T-cell (primary cell): ENCODE measurements around the gene ZCCHC2. TPM values are rescaled to one million over a fixed set of nuclear protein-coding genes. Genes with fewer than 3 reads are reported as not detected.

Source experiments
- ATAC-seq, 4 experiments: fragments of 200-7000 bp in 3 of 4; fragments of 150-1000 bp in 1 of 4; cut with Tn5 transposase; replicated peaks in 1 of 4; 1 replicate in 3 of 4; 2 replicates in 1 of 4; pipeline ENCODE4 v1.10.0; 2021; ENCODE audit warnings: moderate library complexity in 3 of 4, mild to moderate bottlenecking in 2 of 4, moderate number of reproducible peaks in 1 of 4
- CTCF ChIA-PET, 2 donors: fragments of 300-600 bp; sonication (Branson Sonifier 250); formaldehyde crosslinking; loops; one replicate each; lab custom pipeline; 2022; ENCODE audit warnings: antibody characterized with exemption in 2 of 2; lab: Charles Lee
- POLR2A ChIA-PET, 2 donors: fragments of 300-600 bp; sonication (Branson Sonifier 250); formaldehyde crosslinking; loops; one replicate each; lab custom pipeline; 2022; ENCODE audit warnings: antibody characterized with exemption in 2 of 2; lab: Charles Lee
- DNase-seq, 35 experiments: peaks; one replicate each; pipeline versions ENCODE4 v3.0.0 to v3.0.0-alpha.2; 2013 to 2023
- H3K27ac ChIP-seq: one replicate; pipeline ENCODE4 v1.5.1; 2013; ENCODE audit warnings: low read length
- H3K27me3 ChIP-seq, 2 experiments: replicated peaks in 1 of 2; 1 replicate in 1 of 2; 2 replicates in 1 of 2; pipeline versions ENCODE4 v1.6.1 to v1.7.0; 2013; ENCODE audit warnings: low read length in 1 of 2, mixed read lengths in 1 of 2; ENCODE audit not compliant: control insufficient read depth in 2 of 2, insufficient read depth in 2 of 2; ENCODE audit errors: extremely low read depth in 1 of 2
- H3K36me3 ChIP-seq, 2 donors: 1 replicate in 1 of 2; 2 replicates in 1 of 2; pipeline versions ENCODE4 v1.6.1 to v1.7.0; 2013; ENCODE audit warnings: low read length in 1 of 2; ENCODE audit not compliant: control insufficient read depth in 2 of 2, insufficient read depth in 1 of 2; ENCODE audit errors: extremely low read depth in 1 of 2
- H3K4me1 ChIP-seq, 2 experiments: 1 replicate in 1 of 2; 2 replicates in 1 of 2; pipeline versions ENCODE4 v1.6.1 to v1.7.0; 2013; ENCODE audit warnings: low read length in 2 of 2, mixed read lengths in 1 of 2; ENCODE audit not compliant: insufficient read depth in 2 of 2, control insufficient read depth in 1 of 2; ENCODE audit errors: extremely low read depth in 1 of 2
- H3K4me3 ChIP-seq, 2 donors: 1 replicate in 1 of 2; 2 replicates in 1 of 2; pipeline versions ENCODE4 v1.5.1 to v1.7.0; 2013; ENCODE audit warnings: mild to moderate bottlenecking in 2 of 2, low read length in 1 of 2, moderate library complexity in 1 of 2; ENCODE audit not compliant: control insufficient read depth in 1 of 2; ENCODE audit errors: extremely low read depth in 1 of 2
- H3K9me3 ChIP-seq: 2 replicates; pipeline ENCODE4 v1.7.0; 2013
- H3K27ac Mint-ChIP-seq, 2 donors: one replicate each; pipeline ENCODE4 v1.8.0; 2020 to 2021; ENCODE audit warnings: mild to moderate bottlenecking in 2 of 2, mixed read lengths in 2 of 2
- H3K27me3 Mint-ChIP-seq, 2 donors: one replicate each; pipeline ENCODE4 v1.8.0; 2021 to 2022; ENCODE audit warnings: mixed read lengths in 2 of 2
- H3K36me3 Mint-ChIP-seq: one replicate; pipeline ENCODE4 v1.8.0; 2021; ENCODE audit warnings: mixed read lengths
- H3K4me1 Mint-ChIP-seq, 3 donors: one replicate each; pipeline ENCODE4 v1.8.0; 2020 to 2022; ENCODE audit warnings: mixed read lengths in 3 of 3, mild to moderate bottlenecking in 1 of 3
- H3K4me3 Mint-ChIP-seq, 3 donors: one replicate each; pipeline ENCODE4 v1.8.0; 2020 to 2022; ENCODE audit warnings: mild to moderate bottlenecking in 3 of 3, mixed read lengths in 3 of 3, moderate library complexity in 3 of 3
- H3K9me3 Mint-ChIP-seq, 3 donors: one replicate each; pipeline ENCODE4 v1.8.0; 2020 to 2022; ENCODE audit warnings: mixed read lengths in 3 of 3
- WGBS: methylation state at CpG from one replicate; pipeline ENCODE4 v1.1.5; 2013; ENCODE audit warnings: missing lambda C conversion rate; ENCODE audit not compliant: insufficient coverage; 5-methylcytosine and 5-hydroxymethylcytosine counted together
- total RNA-seq, 35 experiments: library from RNA in 6 of 35; stranded (reverse) in 6 of 35; fragments of 120-200 nt in 1 of 35; gene quantifications; one replicate each; pipeline versions ENCODE4 v1.2.1 to v1.2.4 and lab custom pipeline; 2013 to 2026

ZCCHC2 gene
- total RNA-seq, 5 donors from 2014 or later (not counting 1 experiment from before 2014, with no cell fraction given): 46.1 to 88.0 (median 52.2) TPM

- H3K4me3 ChIP-seq: no peak overlapping the region
- H3K27ac ChIP-seq: no peak overlapping the region
- peaks cover 0 to 28% of the 10 kb centered on the region in 2 experiments for H3K27me3 ChIP-seq
- H3K4me1 ChIP-seq: no peaks in the 10 kb centered on the region
- CTCF ChIA-PET: no interaction called here
- ATAC-seq (no peak), DNase-seq (no peak)
- H3K36me3 ChIP-seq: no peaks in the 10 kb centered on the region
- no peaks in the 10 kb centered on the region for H3K9me3 ChIP-seq
- 82% methylated on average over 13 of the region's 13 CpGs for WGBS
- H3K36me3 Mint-ChIP-seq: no peaks in the 10 kb centered on the region
- no peaks in the 10 kb centered on the region for H3K9me3 Mint-ChIP-seq
- no peak overlapping the region for H3K4me3 Mint-ChIP-seq
- POLR2A ChIA-PET: no interaction called here
- H3K27me3 Mint-ChIP-seq: peaks cover 35 to 41% of the 10 kb centered on the region in 2 donors
- H3K27ac Mint-ChIP-seq: no peak overlapping the region
- H3K4me1 Mint-ChIP-seq: no peaks in the 10 kb centered on the region
These were observed 81.2 kb downstream of the ZCCHC2 start for GRCh38 chr18:62603979-62604378.

DNA sequence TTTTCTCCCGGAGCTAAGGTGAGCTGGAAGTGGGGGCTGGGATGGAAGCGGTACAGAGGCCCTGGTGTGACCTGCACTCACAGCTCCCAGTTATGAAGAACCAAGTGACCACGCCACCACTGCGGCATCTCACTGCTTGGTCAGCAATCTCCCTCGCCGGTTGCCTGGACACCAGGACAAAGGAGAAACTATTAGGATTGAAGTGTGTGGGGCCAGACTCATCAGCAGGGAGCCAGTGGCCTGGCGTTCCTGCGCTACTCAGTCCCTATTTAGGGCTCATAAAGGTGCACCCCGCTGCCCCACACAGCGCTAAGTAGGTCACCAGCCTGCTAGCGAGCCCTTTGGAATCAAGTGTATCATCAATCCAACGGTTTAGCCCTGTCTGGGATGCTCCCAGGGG, 82.9 kb downstream of the ZCCHC2 start:
- no peaks in the 10 kb centered on the region for H3K4me1 ChIP-seq
- DNase-seq: no peak
- no peak overlapping the region for H3K27ac Mint-ChIP-seq
- H3K4me3 Mint-ChIP-seq: no peak overlapping the region
- 92% methylated on average over 12 of the region's 12 CpGs for WGBS
- ChIA-PET POLR2A (no interaction called here), CTCF (interaction anchor here (0.6 to 0.7 kb wide), 3 partner anchors 19 to 834 kb away, joined by 3 to 7 read pairs (median 4); no protein-coding TSS in a partner anchor)
- H3K9me3 ChIP-seq: no peaks in the 10 kb centered on the region
- H3K4me1 Mint-ChIP-seq: no peaks in the 10 kb centered on the region
- no peak overlapping the region for H3K4me3 ChIP-seq
- H3K9me3 Mint-ChIP-seq: no peaks in the 10 kb centered on the region
- ATAC-seq: no peak
- peaks cover 24 to 28% of the 10 kb centered on the region in 2 donors for H3K27me3 Mint-ChIP-seq
- no peak overlapping the region for H3K27ac ChIP-seq
- peaks cover 0 to 31% of the 10 kb centered on the region in 2 experiments for H3K27me3 ChIP-seq
- no peaks in the 10 kb centered on the region for H3K36me3 Mint-ChIP-seq
- H3K36me3 ChIP-seq: no peaks in the 10 kb centered on the region

GRCh38 chr18:62606106-62606505, 83.3 kb downstream of the ZCCHC2 start:
- CTCF ChIA-PET: interaction anchor here in 1 of 2 donors (0.6 kb wide), 1 partner anchor 734 kb away, joined by 3 read pairs; no protein-coding TSS in a partner anchor
- WGBS: 92% methylated on average over 2 of the region's 3 CpGs

GRCh38 chr18:62607302-62607701, 84.5 kb downstream of the ZCCHC2 start:
- no peak for ATAC-seq
- H3K4me3 Mint-ChIP-seq: no peak overlapping the region
- Histone ChIP-seq H3K27me3 (peaks cover 0 to 33% of the 10 kb centered on the region in 2 experiments), H3K36me3 (no peaks in the 10 kb centered on the region), H3K27ac (no peak overlapping the region), H3K4me3 (no peak overlapping the region), H3K4me1 (no peaks in the 10 kb centered on the region), H3K9me3 (no peaks in the 10 kb centered on the region)
- H3K27me3 Mint-ChIP-seq: peaks cover 14 to 16% of the 10 kb centered on the region in 2 donors
- POLR2A ChIA-PET: no interaction called here
- no peaks in the 10 kb centered on the region for H3K4me1 Mint-ChIP-seq
- CTCF ChIA-PET: no interaction called here
- WGBS: 93% methylated on average over 6 of the region's 13 CpGs
- no peaks in the 10 kb centered on the region for H3K36me3 Mint-ChIP-seq
- H3K27ac Mint-ChIP-seq: no peak overlapping the region
- no peaks in the 10 kb centered on the region for H3K9me3 Mint-ChIP-seq
- no peak for DNase-seq

More at GRCh38 chr18:62606106-62606505, 83.3 kb downstream of the ZCCHC2 start:
- no peaks in the 10 kb centered on the region for H3K9me3 ChIP-seq
- Mint-ChIP-seq H3K27ac (no peak overlapping the region), H3K27me3 (peaks cover 23 to 27% of the 10 kb centered on the region in 2 donors), H3K4me3 (no peak overlapping the region), H3K9me3 (no peaks in the 10 kb centered on the region), H3K36me3 (no peaks in the 10 kb centered on the region), H3K4me1 (no peaks in the 10 kb centered on the region)
- POLR2A ChIA-PET: no interaction called here
- peaks cover 0 to 32% of the 10 kb centered on the region in 2 experiments for H3K27me3 ChIP-seq
- no peak overlapping the region for H3K27ac ChIP-seq
- H3K4me1 ChIP-seq: no peaks in the 10 kb centered on the region
- no peaks in the 10 kb centered on the region for H3K36me3 ChIP-seq
- H3K4me3 ChIP-seq: no peak overlapping the region
- ATAC-seq (no peak), DNase-seq (no peak)

GRCh38 chr18:62607708-62608428, 85.0 kb downstream of the ZCCHC2 start:
- Mint-ChIP-seq H3K4me3 (no peak overlapping the region), H3K9me3 (no peaks in the 10 kb centered on the region), H3K27ac (no peak overlapping the region), H3K4me1 (no peaks in the 10 kb centered on the region), H3K27me3 (peaks cover 16% of the 10 kb centered on the region in 2 donors), H3K36me3 (no peaks in the 10 kb centered on the region)
- ChIA-PET CTCF (no interaction called here), POLR2A (no interaction called here)
- no peaks in the 10 kb centered on the region for H3K4me1 ChIP-seq
- ATAC-seq (no peak), DNase-seq (no peak)
- no peak overlapping the region for H3K27ac ChIP-seq
- no peak overlapping the region for H3K4me3 ChIP-seq
- whole genome bisulfite sequencing: 92% methylated on average over 5 of the region's 9 CpGs
- H3K9me3 ChIP-seq: no peaks in the 10 kb centered on the region
- H3K27me3 ChIP-seq: peaks cover 0 to 32% of the 10 kb centered on the region in 2 experiments
- H3K36me3 ChIP-seq: no peaks in the 10 kb centered on the region

- Histone ChIP-seq H3K9me3 (no peaks in the 10 kb centered on the region), H3K36me3 (no peaks in the 10 kb centered on the region), H3K4me1 (no peaks in the 10 kb centered on the region), H3K4me3 (no peak overlapping the region), H3K27ac (no peak overlapping the region), H3K27me3 (peaks cover 0 to 25% of the 10 kb centered on the region in 2 experiments)
- DNase-seq (no peak), ATAC-seq (no peak)
- POLR2A ChIA-PET: interaction anchor here in 1 of 2 donors (0.6 kb wide), 1 partner anchor 348 kb away, joined by 5 read pairs; no protein-coding TSS in a partner anchor
- H3K4me3 Mint-ChIP-seq: no peak overlapping the region
- H3K4me1 Mint-ChIP-seq: no peaks in the 10 kb centered on the region
- CTCF ChIA-PET: no interaction called here
- no peak overlapping the region for H3K27ac Mint-ChIP-seq
- H3K36me3 Mint-ChIP-seq: no peaks in the 10 kb centered on the region
- no peaks in the 10 kb centered on the region for H3K9me3 Mint-ChIP-seq
- WGBS: 80% methylated on average over 2 of the region's 2 CpGs
- H3K27me3 Mint-ChIP-seq: peaks cover 11 to 18% of the 10 kb centered on the region in 2 donors
These were observed 86.9 kb downstream of the ZCCHC2 start for GRCh38 chr18:62609764-62610163.
